Breast epithelium (tissue), 4 donors: Measurements from ENCODE around the gene EDEM1. TPM values are rescaled to one million over a fixed set of nuclear protein-coding genes. Genes with fewer than 3 reads are reported as not detected.

Experiments used
- DNase-seq, 2 donors: peaks; one replicate each; pipeline ENCODE4 v3.0.0-alpha.2; 2019; ENCODE audit warnings: low spot score in 2 of 2
- H3K27ac ChIP-seq, 2 donors: fragments of 200-600 bp; sonication (generic) in 1 of 2; one replicate each; pipeline ENCODE4 v1.5.1; 2016 to 2019; ENCODE audit warnings: mild to moderate bottlenecking in 1 of 2
- H3K27me3 ChIP-seq, 2 donors: fragments of 200-600 bp; sonication (generic) in 1 of 2; one replicate each; pipeline versions ENCODE4 v1.5.1 to v1.6.0; 2017 to 2019; ENCODE audit warnings: control low read depth in 1 of 2, mild to moderate bottlenecking in 1 of 2
- H3K36me3 ChIP-seq: fragments of 200-600 bp; one replicate; pipeline ENCODE4 v1.5.1; 2019
- H3K4me1 ChIP-seq, 2 donors: fragments of 200-600 bp; sonication (generic); one replicate each; pipeline ENCODE4 v1.5.1; 2016 to 2019; ENCODE audit warnings: control low read depth in 1 of 2
- H3K4me3 ChIP-seq, 3 donors: fragments of 200-600 bp; sonication (generic); 1 replicate in 2 of 3; 2 replicates in 1 of 3; pipeline ENCODE4 v1.5.1; 2016 to 2019; ENCODE audit warnings: mild to moderate bottlenecking in 3 of 3, moderate library complexity in 2 of 3
- H3K9me3 ChIP-seq, 2 donors: fragments of 200-600 bp; sonication (generic) in 1 of 2; one replicate each; pipeline ENCODE4 v1.5.1; 2016 to 2019; ENCODE audit warnings: control low read depth in 1 of 2
- POLR2A ChIP-seq: fragments of 450-650 bp; IDR thresholded peaks from one replicate; pipeline ENCODE4 v1.6.1; 2016; ENCODE audit warnings: antibody characterized with exemption, mild to moderate bottlenecking, moderate library complexity
- POLR2AphosphoS5 ChIP-seq, 3 donors: sonication (generic); formaldehyde crosslinking; IDR thresholded peaks; one replicate each; pipeline ENCODE4 v1.6.1; 2017; ENCODE audit warnings: antibody characterized with exemption in 3 of 3
- intact Hi-C: fragments of 100-400 bp; cut with DNase I; formaldehyde crosslinking; loops from one replicate; pipeline ENCODE4 v1.15.1; 2023; ENCODE audit warnings: low total_unique reads
- total RNA-seq, 3 donors: library from RNA; depleted of rRNA; stranded (reverse); fragments of >200 nt; gene quantifications; one replicate each; pipeline ENCODE4 v1.1.0, GENCODE V29; 2016
- TF ChIP-seq, protein P1 (sequence below), 3 donors: fragments of 450-650 bp; IDR thresholded peaks; one replicate each; pipeline ENCODE4 v1.5.1; 2016 to 2017; ENCODE audit warnings: antibody characterized with exemption in 3 of 3, mild to moderate bottlenecking in 3 of 3, moderate library complexity in 3 of 3

The EDEM1 gene
- total RNA-seq, 3 donors from 2014 or later: 34.9 to 45.8 (median 42.6) TPM

- intact Hi-C loops: loop anchor here (10.0 kb wide), 1 partner anchor 1784 kb away; no protein-coding TSS in a partner anchor
Measured at GRCh38 chr3:5250467-5251195, 63.1 kb downstream of the EDEM1 start.

GRCh38 chr3:5251196-5251583 lies 63.7 kb downstream of the EDEM1 start:
- no peak for TF ChIP-seq POLR2AphosphoS5 (IDR thresholded peaks at IDR 0.05)
- TF ChIP-seq, protein P1, sequence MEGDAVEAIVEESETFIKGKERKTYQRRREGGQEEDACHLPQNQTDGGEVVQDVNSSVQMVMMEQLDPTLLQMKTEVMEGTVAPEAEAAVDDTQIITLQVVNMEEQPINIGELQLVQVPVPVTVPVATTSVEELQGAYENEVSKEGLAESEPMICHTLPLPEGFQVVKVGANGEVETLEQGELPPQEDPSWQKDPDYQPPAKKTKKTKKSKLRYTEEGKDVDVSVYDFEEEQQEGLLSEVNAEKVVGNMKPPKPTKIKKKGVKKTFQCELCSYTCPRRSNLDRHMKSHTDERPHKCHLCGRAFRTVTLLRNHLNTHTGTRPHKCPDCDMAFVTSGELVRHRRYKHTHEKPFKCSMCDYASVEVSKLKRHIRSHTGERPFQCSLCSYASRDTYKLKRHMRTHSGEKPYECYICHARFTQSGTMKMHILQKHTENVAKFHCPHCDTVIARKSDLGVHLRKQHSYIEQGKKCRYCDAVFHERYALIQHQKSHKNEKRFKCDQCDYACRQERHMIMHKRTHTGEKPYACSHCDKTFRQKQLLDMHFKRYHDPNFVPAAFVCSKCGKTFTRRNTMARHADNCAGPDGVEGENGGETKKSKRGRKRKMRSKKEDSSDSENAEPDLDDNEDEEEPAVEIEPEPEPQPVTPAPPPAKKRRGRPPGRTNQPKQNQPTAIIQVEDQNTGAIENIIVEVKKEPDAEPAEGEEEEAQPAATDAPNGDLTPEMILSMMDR (IDR thresholded peaks at IDR 0.05): no peak
- no peak for TF ChIP-seq POLR2A
- Histone ChIP-seq H3K27ac (peak overlapping the region; percentile 42 to 57), H3K4me3 (peak overlapping the region; percentile 22 to 59 (median 44)), H3K27me3 (no peaks in the 10 kb centered on the region), H3K36me3 (no peaks in the 10 kb centered on the region), H3K9me3 (no peaks in the 10 kb centered on the region), H3K4me1 (no peaks in the 10 kb centered on the region)
- intact Hi-C loops: loop anchor here (10.0 kb wide), 1 partner anchor 1784 kb away; no protein-coding TSS in a partner anchor
- DNase-seq: no peak

More at GRCh38 chr3:5250467-5251195, 63.1 kb downstream of the EDEM1 start:
- Histone ChIP-seq H3K4me1 (no peaks in the 10 kb centered on the region), H3K27ac (peak overlapping the region; percentile 42 to 57), H3K27me3 (no peaks in the 10 kb centered on the region), H3K4me3 (peak overlapping the region; percentile 22 to 59 (median 44)), H3K36me3 (no peaks in the 10 kb centered on the region), H3K9me3 (no peaks in the 10 kb centered on the region)
- peak in 1 of 2 donors; percentile 20 for DNase-seq
- TF ChIP-seq POLR2AphosphoS5 (IDR thresholded peaks at IDR 0.05): no peak
- TF ChIP-seq, protein P1 (IDR thresholded peaks at IDR 0.05): no peak
- TF ChIP-seq POLR2A: no peak

- H3K4me3 ChIP-seq: no peak overlapping the region
- intact Hi-C loops: loop anchor here (10.0 kb wide), 1 partner anchor 1783 kb away; no protein-coding TSS in a partner anchor
- H3K9me3 ChIP-seq: no peaks in the 10 kb centered on the region
- no peaks in the 10 kb centered on the region for H3K36me3 ChIP-seq
- TF ChIP-seq POLR2A (no peak), POLR2AphosphoS5 (IDR thresholded peaks at IDR 0.05) (no peak)
- TF ChIP-seq, protein P1 (IDR thresholded peaks at IDR 0.05): no peak
- H3K27me3 ChIP-seq: no peaks in the 10 kb centered on the region
- no peak for DNase-seq
- no peak overlapping the region for H3K27ac ChIP-seq
- no peaks in the 10 kb centered on the region for H3K4me1 ChIP-seq
Measured at GRCh38 chr3:5252131-5252530, 64.6 kb downstream of the EDEM1 start.

DNA sequence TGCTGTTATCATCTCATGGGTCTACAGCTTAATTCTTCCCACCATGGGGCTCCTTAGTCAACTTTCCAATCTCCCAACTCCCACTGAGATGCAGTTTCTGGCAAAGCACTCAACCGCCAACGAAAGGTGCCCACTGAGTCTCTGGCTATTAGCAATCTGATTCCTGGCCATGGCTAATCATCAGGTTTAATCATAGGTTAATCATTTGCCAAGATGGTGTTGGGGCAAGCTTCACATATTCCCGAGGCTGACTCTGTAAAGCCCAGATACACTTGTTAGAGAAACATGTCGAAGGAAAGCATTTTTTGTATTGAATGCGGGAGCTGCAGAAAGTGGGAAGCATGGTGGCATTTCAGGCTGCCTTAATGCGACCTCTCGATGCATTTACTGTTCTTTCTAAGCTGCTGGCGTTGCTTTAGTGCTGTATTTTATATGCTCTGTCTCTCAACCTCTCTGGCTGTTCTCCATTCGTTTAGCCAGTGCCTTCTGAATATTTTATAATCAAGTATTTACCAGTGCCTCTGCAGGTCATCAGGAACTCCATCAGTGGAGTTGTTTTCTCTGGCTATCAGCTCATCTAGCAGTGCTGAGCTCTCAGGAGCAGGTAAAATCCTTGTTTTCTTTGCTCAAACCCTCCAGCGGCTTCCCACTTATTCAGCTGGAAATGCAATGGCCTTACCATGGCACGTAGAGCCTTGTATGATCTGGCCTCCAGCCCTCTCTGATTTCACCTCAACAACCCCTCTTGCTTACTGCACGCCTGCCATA lies 67.0 kb downstream of the EDEM1 start:
- no peaks in the 10 kb centered on the region for H3K4me1 ChIP-seq
- H3K9me3 ChIP-seq: no peaks in the 10 kb centered on the region
- intact Hi-C loops: loop anchor here (10.0 kb wide), 1 partner anchor 1780 kb away; no protein-coding TSS in a partner anchor
- H3K27ac ChIP-seq: no peak overlapping the region
- H3K27me3 ChIP-seq: no peaks in the 10 kb centered on the region
- TF ChIP-seq, protein P1 (IDR thresholded peaks at IDR 0.05): no peak
- H3K36me3 ChIP-seq: no peaks in the 10 kb centered on the region
- no peak overlapping the region for H3K4me3 ChIP-seq
- no peak for DNase-seq
